GM13976 (cell line): ENCODE results near the gene CD8A.

ENCODE experiments used
- DNase-seq: peaks from one replicate; pipeline ENCODE4 v3.0.0; 2012; ENCODE audit warnings: low spot score
- in situ Hi-C: fragments of 300-500 bp; cut with MboI; formaldehyde crosslinking; loops from one replicate; pipeline ENCODE4 v1.12.0; 2022; ENCODE audit warnings: low sequenced_read_pairs, mixed read lengths, inconsistent platforms; ENCODE audit not compliant: unreplicated experiment
- TF ChIP-seq, protein P1 (sequence below): IDR thresholded peaks from 2 replicates; pipeline ENCODE4 v1.5.1; 2012; ENCODE audit warnings: borderline replicate concordance, mild to moderate bottlenecking; ENCODE audit not compliant: insufficient read depth; ENCODE audit errors: extremely low read depth, missing control alignments, control extremely low read depth

Gene CD8A

DNA sequence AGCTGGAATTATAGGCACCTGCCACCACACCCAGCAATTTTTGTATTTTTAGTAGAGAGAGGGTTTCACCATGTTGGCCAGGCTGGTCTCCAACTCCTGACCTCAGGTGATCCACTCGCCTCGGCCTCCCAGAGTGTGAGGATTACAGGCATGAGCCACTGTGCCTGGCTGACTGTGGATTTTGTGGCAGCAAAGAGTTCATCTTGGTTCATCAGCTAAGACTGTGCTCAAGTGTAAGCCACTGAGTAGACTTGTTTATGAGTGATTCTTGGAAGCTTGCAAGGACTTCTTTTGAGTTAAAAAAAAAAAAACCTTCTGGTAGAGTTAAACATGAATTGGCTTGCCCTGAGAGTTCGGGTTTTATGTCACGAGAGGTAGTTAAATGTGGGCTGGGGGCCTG is 36.2 kb upstream of the CD8A start:
- no peak for DNase-seq
- in situ Hi-C loops = no loop called here
- TF ChIP-seq, protein P1, sequence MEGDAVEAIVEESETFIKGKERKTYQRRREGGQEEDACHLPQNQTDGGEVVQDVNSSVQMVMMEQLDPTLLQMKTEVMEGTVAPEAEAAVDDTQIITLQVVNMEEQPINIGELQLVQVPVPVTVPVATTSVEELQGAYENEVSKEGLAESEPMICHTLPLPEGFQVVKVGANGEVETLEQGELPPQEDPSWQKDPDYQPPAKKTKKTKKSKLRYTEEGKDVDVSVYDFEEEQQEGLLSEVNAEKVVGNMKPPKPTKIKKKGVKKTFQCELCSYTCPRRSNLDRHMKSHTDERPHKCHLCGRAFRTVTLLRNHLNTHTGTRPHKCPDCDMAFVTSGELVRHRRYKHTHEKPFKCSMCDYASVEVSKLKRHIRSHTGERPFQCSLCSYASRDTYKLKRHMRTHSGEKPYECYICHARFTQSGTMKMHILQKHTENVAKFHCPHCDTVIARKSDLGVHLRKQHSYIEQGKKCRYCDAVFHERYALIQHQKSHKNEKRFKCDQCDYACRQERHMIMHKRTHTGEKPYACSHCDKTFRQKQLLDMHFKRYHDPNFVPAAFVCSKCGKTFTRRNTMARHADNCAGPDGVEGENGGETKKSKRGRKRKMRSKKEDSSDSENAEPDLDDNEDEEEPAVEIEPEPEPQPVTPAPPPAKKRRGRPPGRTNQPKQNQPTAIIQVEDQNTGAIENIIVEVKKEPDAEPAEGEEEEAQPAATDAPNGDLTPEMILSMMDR = no peak

- DNase-seq = no peak
- in situ Hi-C loops = no loop called here
- TF ChIP-seq, protein P1 = no peak
Observed at GRCh38 chr2:86825693-86826381, 35.1 kb upstream of the CD8A start.

- in situ Hi-C loops = no loop called here
- TF ChIP-seq, protein P1 = no peak
Observed at GRCh38 chr2:86825036-86825692, 34.5 kb upstream of the CD8A start.

DNA sequence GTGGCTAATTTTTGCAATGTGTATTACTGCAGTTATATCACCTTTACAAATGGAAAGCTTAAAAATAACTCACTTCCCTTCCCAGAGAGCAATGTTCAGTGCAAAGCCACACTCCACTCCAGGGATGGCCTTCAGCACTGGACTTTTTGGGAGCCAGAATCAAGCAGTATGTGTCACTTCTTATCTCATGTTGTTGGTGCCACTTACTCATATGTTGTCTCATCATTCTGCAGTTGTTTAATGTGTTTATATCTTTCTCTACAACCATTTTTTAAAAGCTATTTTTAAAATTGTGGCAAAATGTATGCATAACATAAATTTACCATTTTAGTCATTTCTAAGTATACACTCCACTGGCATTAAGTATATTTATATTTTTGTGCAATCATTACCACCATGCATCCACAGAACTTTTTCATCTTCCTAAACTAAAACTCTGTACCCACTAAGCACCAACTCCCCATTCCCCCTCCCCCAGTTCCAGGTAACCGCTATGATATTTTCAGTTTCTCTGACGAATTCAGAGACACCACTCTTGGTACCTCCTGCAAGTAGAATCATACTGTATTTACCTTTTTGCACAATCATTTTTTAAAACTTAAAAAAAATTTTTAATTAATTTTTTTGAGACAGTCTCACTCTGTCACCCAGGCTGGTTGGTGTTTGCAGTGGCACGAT is 32.1 kb upstream of the CD8A start:
- no peak for DNase-seq
- in situ Hi-C loops = no loop called here
- TF ChIP-seq, protein P1 = no peak

More at GRCh38 chr2:86825036-86825692, 34.5 kb upstream of the CD8A start:
- DNase-seq = no peak

DNA sequence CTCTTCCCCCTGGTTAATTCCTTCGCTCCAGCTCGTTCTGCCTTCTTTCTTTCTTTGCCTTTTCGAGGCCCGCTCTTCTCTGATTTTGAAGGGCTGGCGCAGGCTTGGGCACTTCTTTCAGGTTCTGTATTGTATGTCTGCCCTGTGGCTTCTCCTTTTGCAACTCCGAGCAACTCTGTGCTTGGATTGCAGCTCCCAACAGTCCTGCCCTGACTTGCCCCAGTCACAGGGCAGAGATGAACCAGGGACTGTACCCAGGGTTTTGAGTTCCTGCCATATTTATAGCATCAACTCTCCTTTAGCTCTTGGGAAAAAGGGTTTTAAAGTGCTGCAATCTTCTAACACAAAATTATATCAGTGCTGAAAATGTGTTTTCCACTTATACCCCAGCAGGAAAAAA is 31.1 kb upstream of the CD8A start:
- TF ChIP-seq, protein P1 = no peak
- in situ Hi-C loops = no loop called here
- DNase-seq = no peak

DNA sequence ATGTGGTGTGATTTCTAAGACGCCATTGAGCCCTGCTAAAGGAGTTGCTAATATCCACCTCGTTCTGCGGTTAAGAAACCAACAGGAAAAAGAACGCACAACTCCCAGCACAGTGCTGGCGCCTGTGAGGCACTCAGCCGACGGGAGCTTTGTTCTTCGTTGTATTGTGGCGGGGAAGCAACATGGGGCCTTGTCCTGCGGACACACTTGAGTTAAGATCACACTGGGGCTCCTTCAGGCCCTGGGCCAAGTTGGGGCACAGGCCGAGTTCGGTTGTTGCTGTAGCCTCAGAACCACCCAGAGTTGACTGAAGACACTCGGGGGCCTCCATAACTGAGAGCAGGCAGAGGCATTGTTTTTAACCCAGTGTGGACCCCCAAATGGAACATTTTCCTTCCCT is 30.6 kb upstream of the CD8A start:
- no peak for DNase-seq
- in situ Hi-C loops = no loop called here
- TF ChIP-seq, protein P1 = no peak
